Spleen (tissue), 11 donors: ENCODE data around the gene BCL2. TPM values are rescaled to one million over a fixed set of nuclear protein-coding genes. Genes with fewer than 3 reads are reported as not detected.

Experiments
- DNase-seq: peaks from one replicate; pipeline ENCODE4 v3.0.0-alpha.2; 2020
- H3K27ac ChIP-seq, 8 donors: fragments of 200-600 bp; sonication (generic) in 7 of 8; 1 replicate in 4 of 8; 2 replicates in 4 of 8; pipeline versions ENCODE4 v1.5.0 to v1.8.0; 2016 to 2021; ENCODE audit warnings: inconsistent platforms in 4 of 8, mild to moderate bottlenecking in 4 of 8, moderate library complexity in 1 of 8
- H3K27me3 ChIP-seq, 7 donors: fragments of 200-600 bp; sonication (generic) in 6 of 7; replicated peaks in 1 of 7; 1 replicate in 4 of 7; 2 replicates in 3 of 7; pipeline versions ENCODE4 v1.5.0 to v1.8.0; 2016 to 2021; ENCODE audit warnings: inconsistent platforms in 3 of 7, mild to moderate bottlenecking in 1 of 7
- H3K36me3 ChIP-seq, 6 donors: fragments of 200-600 bp; sonication (generic) in 5 of 6; 1 replicate in 4 of 6; 2 replicates in 2 of 6; pipeline versions ENCODE4 v1.5.0 to v1.8.0; 2016 to 2021; ENCODE audit warnings: inconsistent platforms in 2 of 6
- H3K4me1 ChIP-seq, 6 donors: fragments of 200-600 bp; sonication (generic) in 5 of 6; 1 replicate in 3 of 6; 2 replicates in 3 of 6; pipeline versions ENCODE4 v1.5.0 to v1.8.0; 2016 to 2021; ENCODE audit warnings: inconsistent platforms in 3 of 6
- H3K4me3 ChIP-seq, 8 donors: fragments of 200-600 bp; sonication (generic) in 7 of 8; 1 replicate in 4 of 8; 2 replicates in 4 of 8; pipeline versions ENCODE4 v1.5.0 to v1.8.0; 2016 to 2021; ENCODE audit warnings: inconsistent platforms in 4 of 8, mild to moderate bottlenecking in 4 of 8, moderate library complexity in 2 of 8
- H3K9me3 ChIP-seq, 8 donors: fragments of 200-600 bp; sonication (generic) in 7 of 8; 1 replicate in 4 of 8; 2 replicates in 4 of 8; pipeline versions ENCODE4 v1.5.0 to v1.8.0; 2016 to 2021; ENCODE audit warnings: inconsistent platforms in 4 of 8
- CTCF ChIP-seq, 11 experiments: fragments of 200-600 bp in 7 of 11; fragments of 450-650 bp in 4 of 11; sonication (generic) in 4 of 11; IDR thresholded peaks in 8 of 11; conservative IDR thresholded peaks in 3 of 11; 1 replicate in 7 of 11; 2 replicates in 4 of 11; pipeline versions ENCODE4 v1.4.0 to v1.8.0; 2016 to 2021; ENCODE audit warnings: antibody characterized with exemption in 11 of 11, inconsistent platforms in 4 of 11, mild to moderate bottlenecking in 1 of 11
- POLR2A ChIP-seq, 3 donors: fragments of 450-650 bp; IDR thresholded peaks; one replicate each; pipeline ENCODE4 v1.5.1; 2017; ENCODE audit warnings: antibody characterized with exemption in 3 of 3, mild to moderate bottlenecking in 1 of 3
- POLR2AphosphoS5 ChIP-seq, 3 donors: sonication (generic); formaldehyde crosslinking; IDR thresholded peaks; one replicate each; pipeline ENCODE4 v1.5.1; 2017; ENCODE audit warnings: antibody characterized with exemption in 3 of 3
- WGBS, 5 donors: extraction: QIAGEN DNeasy Blood & Tissue Kit in 3 of 5; methylation state at CpG; one replicate each; pipeline versions ENCODE4 v1.1.5 to v1.1.7; 2013 to 2018; 5-methylcytosine and 5-hydroxymethylcytosine counted together
- intact Hi-C: fragments of 100-400 bp; cut with DNase I; formaldehyde crosslinking; loops from one replicate; pipeline ENCODE4 v1.15.0; 2023; ENCODE audit warnings: low total_unique reads
- polyA plus RNA-seq, 3 donors: library from polyadenylated mRNA; stranded (reverse); fragments of 200-250 nt; gene quantifications; one replicate each; pipeline ENCODE4 v1.2.1, GENCODE V29; 2013
- total RNA-seq, 7 donors: library from RNA; depleted of rRNA in 3 of 7; stranded (reverse); fragments of >200 nt in 3 of 7; fragmentation: NEBNext Ultra II Directional in 4 of 7; extraction: Animal tissue kit (Norgen Biotek cat#: 25700) in 4 of 7; gene quantifications; one replicate each; pipeline versions ENCODE4 v1.1.0 to v1.2.1, GENCODE V29; 2016 to 2021
- donor health status: healthy with polysubstance abuse.
- donor health status: DM: no; HTN: no; CAD: no; lungs with moderate emphysema.
- donor health status: DM: no; HTN: no; CAD: no.
- donor health status: Bipolar disorder and iron deficiency.
- donor health status: healthy.
- donor health status: DM: no; HTN: no; CAD: no.
- donor health status: DM: yes; HTN: yes; CAD: no.

The BCL2 gene
- total and polyA plus RNA-seq, 10 donors: 9.6 to 112 (median 69.1) TPM

- H3K9me3 ChIP-seq: no peaks in the 10 kb centered on the region
- peaks cover 67 to 100% (median 94%) of the 10 kb centered on the region in 6 donors for H3K4me1 ChIP-seq
- peaks cover 0 to 16% (median 2%) of the 10 kb centered on the region in 6 donors for H3K36me3 ChIP-seq
- H3K4me3 ChIP-seq: no peak overlapping the region
- intact Hi-C loops: no loop called here
- no peak for DNase-seq
- peak overlapping the region in 7 of 8 donors; percentile 1 to 82 (median 65) for H3K27ac ChIP-seq
- no peaks in the 10 kb centered on the region for H3K27me3 ChIP-seq
- TF ChIP-seq POLR2A (IDR thresholded peaks at IDR 0.05) (no peak), CTCF (IDR thresholded peaks at IDR 0.05 in 8 of 11, conservative IDR thresholded peaks at IDR 0.05 in 3 of 11) (no peak), POLR2AphosphoS5 (IDR thresholded peaks at IDR 0.05) (no peak)
- 30 to 41% (median 36%) methylated on average over 3 of the region's 3 CpGs for WGBS, 5 donors
Observed at GRCh38 chr18:63303547-63303946, 16.0 kb downstream of the BCL2 start.

- peaks cover 64 to 100% (median 94%) of the 10 kb centered on the region in 6 donors for H3K4me1 ChIP-seq
- H3K27ac ChIP-seq: peak overlapping the region; percentile 15 to 82 (median 62)
- no peak overlapping the region for H3K4me3 ChIP-seq
- H3K9me3 ChIP-seq: no peaks in the 10 kb centered on the region
- TF ChIP-seq CTCF (IDR thresholded peaks at IDR 0.05 in 8 of 11, conservative IDR thresholded peaks at IDR 0.05 in 3 of 11) (no peak), POLR2AphosphoS5 (IDR thresholded peaks at IDR 0.05) (no peak), POLR2A (IDR thresholded peaks at IDR 0.05) (no peak)
- no peaks in the 10 kb centered on the region for H3K27me3 ChIP-seq
- intact Hi-C loops: no loop called here
- 42 to 47% (median 44%) methylated on average over 5 of the region's 5 CpGs for WGBS, 5 donors
- H3K36me3 ChIP-seq: peaks cover 0 to 22% (median 2%) of the 10 kb centered on the region in 6 donors
- DNase-seq: no peak
Observed at GRCh38 chr18:63302636-63303405, 16.7 kb downstream of the BCL2 start.

- H3K4me1 ChIP-seq: peaks cover 58 to 100% (median 94%) of the 10 kb centered on the region in 6 donors
- intact Hi-C loops: no loop called here
- H3K27me3 ChIP-seq: no peaks in the 10 kb centered on the region
- no peaks in the 10 kb centered on the region for H3K9me3 ChIP-seq
- DNase-seq: no peak
- H3K4me3 ChIP-seq: no peak overlapping the region
- peaks cover 0 to 28% (median 2%) of the 10 kb centered on the region in 6 donors for H3K36me3 ChIP-seq
- WGBS, 5 donors: 42 to 68% (median 49%) methylated on average over 4 of the region's 4 CpGs
- TF ChIP-seq CTCF (IDR thresholded peaks at IDR 0.05 in 8 of 11, conservative IDR thresholded peaks at IDR 0.05 in 3 of 11) (no peak), POLR2AphosphoS5 (IDR thresholded peaks at IDR 0.05) (no peak), POLR2A (IDR thresholded peaks at IDR 0.05) (no peak)
- H3K27ac ChIP-seq: peak overlapping the region; percentile 1 to 82 (median 62)
Observed at GRCh38 chr18:63302220-63302619, 17.3 kb downstream of the BCL2 start.

GRCh38 chr18:63301434-63301833 is 18.1 kb downstream of the BCL2 start:
- peak overlapping the region in 5 of 8 donors; percentile 22 to 82 (median 72) for H3K27ac ChIP-seq
- TF ChIP-seq CTCF (IDR thresholded peaks at IDR 0.05 in 8 of 11, conservative IDR thresholded peaks at IDR 0.05 in 3 of 11) (no peak), POLR2AphosphoS5 (IDR thresholded peaks at IDR 0.05) (peak in 1 of 3 donors; percentile 4)
- H3K4me1 ChIP-seq: peaks cover 50 to 99% (median 90%) of the 10 kb centered on the region in 6 donors
- H3K4me3 ChIP-seq: peak overlapping the region in 1 of 8 donors; percentile 11
- no peaks in the 10 kb centered on the region for H3K27me3 ChIP-seq
- H3K36me3 ChIP-seq: peaks cover 0 to 36% (median 2%) of the 10 kb centered on the region in 6 donors
- 66 to 86% (median 67%) methylated on average over 9 of the region's 9 CpGs for WGBS, 5 donors
- no peaks in the 10 kb centered on the region for H3K9me3 ChIP-seq
- DNase-seq: no peak
- intact Hi-C loops: no loop called here
